Panc1 (cell line): ENCODE data around the gene FHIT. TPM values are rescaled to one million over a fixed set of nuclear protein-coding genes. Genes with fewer than 3 reads are reported as not detected.

Experiments
- ATAC-seq: fragments of 200-7000 bp; cut with Tn5 transposase; 2 replicates; pipeline ENCODE4 v1.9.1; 2020; ENCODE audit warnings: mild to moderate bottlenecking, moderate library complexity
- BruUV-seq: library from RNA; stranded (reverse); fragments of 400-500 nt; replicated peaks from 2 replicates; lab custom pipeline; 2021; lab: Mats Ljungman, UMichigan
- CTCF ChIA-PET: fragments of 300-600 bp; sonication (Branson Sonifier 250); formaldehyde crosslinking; loops from one replicate; lab custom pipeline; 2022; ENCODE audit warnings: antibody characterized with exemption; lab: Charles Lee
- POLR2A ChIA-PET: fragments of 300-600 bp; sonication (Branson Sonifier 250); formaldehyde crosslinking; loops from one replicate; lab custom pipeline; 2022; ENCODE audit warnings: antibody characterized with exemption; lab: Charles Lee
- DNase-seq: peaks from one replicate; pipeline ENCODE4 v3.0.0-alpha.2; 2010; ENCODE audit warnings: low read depth, low spot score
- H3K27ac ChIP-seq: 2 replicates; pipeline ENCODE4 v1.5.1; 2011; ENCODE audit warnings: mild to moderate bottlenecking, low read length, inconsistent platforms
- H3K27me3 ChIP-seq: fragments of 200-500 bp; sonication (Bioruptor generic); 2 replicates; pipeline ENCODE4 v1.6.0; 2014; ENCODE audit warnings: low read length, inconsistent platforms; ENCODE audit not compliant: control insufficient read depth, insufficient read depth
- H3K36me3 ChIP-seq: fragments of 200-500 bp; sonication (Bioruptor generic); 2 replicates; pipeline ENCODE4 v1.5.1; 2014; ENCODE audit warnings: inconsistent platforms, mild to moderate bottlenecking, low read length, moderate library complexity; ENCODE audit not compliant: control insufficient read depth, insufficient read depth
- H3K4me1 ChIP-seq: 2 replicates; pipeline ENCODE4 v1.5.1; 2011; ENCODE audit warnings: inconsistent platforms, mild to moderate bottlenecking, low read length, moderate library complexity; ENCODE audit not compliant: control insufficient read depth, insufficient read depth
- H3K4me3 ChIP-seq, 2 experiments: 2 replicates each; pipeline ENCODE4 v1.5.1; 2011 to 2012; ENCODE audit warnings: low read depth in 2 of 2, low read length in 2 of 2, mild to moderate bottlenecking in 2 of 2, inconsistent platforms in 1 of 2, moderate library complexity in 1 of 2
- H3K9me3 ChIP-seq: fragments of 200-500 bp; sonication (Bioruptor generic); 2 replicates; pipeline ENCODE4 v1.5.1; 2014; ENCODE audit warnings: low read depth, mild to moderate bottlenecking, inconsistent platforms, low read length, moderate library complexity; ENCODE audit not compliant: control insufficient read depth, insufficient read depth
- POLR2AphosphoS5 ChIP-seq: IDR thresholded peaks from 2 replicates; pipeline ENCODE4 v1.6.1; 2012; ENCODE audit warnings: mild to moderate bottlenecking, low read depth, low read length, moderate library complexity
- REST ChIP-seq, 2 experiments: IDR thresholded peaks; 2 replicates each; pipeline ENCODE4 v1.6.1; 2011 to 2012; ENCODE audit warnings: low read depth in 2 of 2, control low read depth in 1 of 2, low read length in 1 of 2, mild to moderate bottlenecking in 1 of 2, moderate library complexity in 1 of 2; ENCODE audit not compliant: insufficient read depth in 1 of 2
- SIN3A ChIP-seq: IDR thresholded peaks from 2 replicates; pipeline ENCODE4 v1.6.1; 2012; ENCODE audit warnings: low read depth, mild to moderate bottlenecking, low read length, moderate library complexity, borderline replicate concordance; ENCODE audit not compliant: insufficient read depth
- TCF7L2 ChIP-seq: IDR thresholded peaks from 2 replicates; pipeline ENCODE4 v1.6.1; 2011; ENCODE audit warnings: mild to moderate bottlenecking, low read depth, low read length, inconsistent platforms
- in situ Hi-C: cut with HindIII; loops from 2 replicates; pipeline ENCODE4 v1.10.0; 2016; ENCODE audit warnings: low sequenced_read_pairs, low pct_unique_long_range_greater_than_20kb
- intact Hi-C: fragments of 100-400 bp; cut with micrococcal nuclease; formaldehyde crosslinking; loops from one replicate; pipeline ENCODE4 v1.10.0; 2022; ENCODE audit not compliant: unreplicated experiment
- total RNA-seq: library from RNA; stranded (reverse); gene quantifications from one replicate; pipeline ENCODE4 v1.2.1, GENCODE V29; 2021; ENCODE audit not compliant: unreplicated experiment
- TF ChIP-seq, protein P1 (sequence below): fragments of 450-650 bp; IDR thresholded peaks from 2 replicates; pipeline ENCODE4 v1.5.1; 2017; ENCODE audit warnings: mild to moderate bottlenecking

The FHIT gene
- total RNA-seq, 1 experiment from 2014 or later = 2.2 TPM

DNA sequence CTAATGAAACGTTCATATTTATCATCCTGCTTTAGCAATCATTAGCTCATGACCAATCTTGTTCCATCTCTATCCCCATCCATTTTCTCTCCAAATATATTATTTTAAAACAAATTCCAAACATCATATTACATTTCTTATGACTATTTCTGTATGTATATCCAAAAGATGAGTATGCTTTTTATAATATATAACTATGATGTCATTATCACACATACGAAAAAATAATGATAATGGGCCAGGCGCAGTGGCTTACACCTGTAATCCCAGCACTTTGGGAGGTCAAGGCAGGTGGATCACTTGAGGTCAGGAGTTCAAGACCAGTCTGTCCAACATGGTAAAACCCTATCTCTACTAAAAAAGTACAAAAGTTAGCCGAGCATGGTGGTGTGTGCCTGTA lies 280.4 kb downstream of the FHIT start:
- no TSS peak for BruUV-seq
- no peak for TF ChIP-seq POLR2AphosphoS5
- TF ChIP-seq REST (IDR thresholded peaks at IDR 0.05; ENCODE audit: insufficient read depth in 1 of 2, low read depth in 2 of 2, low read length in 1 of 2) = no peak
- TF ChIP-seq, protein P1, sequence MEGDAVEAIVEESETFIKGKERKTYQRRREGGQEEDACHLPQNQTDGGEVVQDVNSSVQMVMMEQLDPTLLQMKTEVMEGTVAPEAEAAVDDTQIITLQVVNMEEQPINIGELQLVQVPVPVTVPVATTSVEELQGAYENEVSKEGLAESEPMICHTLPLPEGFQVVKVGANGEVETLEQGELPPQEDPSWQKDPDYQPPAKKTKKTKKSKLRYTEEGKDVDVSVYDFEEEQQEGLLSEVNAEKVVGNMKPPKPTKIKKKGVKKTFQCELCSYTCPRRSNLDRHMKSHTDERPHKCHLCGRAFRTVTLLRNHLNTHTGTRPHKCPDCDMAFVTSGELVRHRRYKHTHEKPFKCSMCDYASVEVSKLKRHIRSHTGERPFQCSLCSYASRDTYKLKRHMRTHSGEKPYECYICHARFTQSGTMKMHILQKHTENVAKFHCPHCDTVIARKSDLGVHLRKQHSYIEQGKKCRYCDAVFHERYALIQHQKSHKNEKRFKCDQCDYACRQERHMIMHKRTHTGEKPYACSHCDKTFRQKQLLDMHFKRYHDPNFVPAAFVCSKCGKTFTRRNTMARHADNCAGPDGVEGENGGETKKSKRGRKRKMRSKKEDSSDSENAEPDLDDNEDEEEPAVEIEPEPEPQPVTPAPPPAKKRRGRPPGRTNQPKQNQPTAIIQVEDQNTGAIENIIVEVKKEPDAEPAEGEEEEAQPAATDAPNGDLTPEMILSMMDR = no peak
- no peak for TF ChIP-seq SIN3A
- TF ChIP-seq TCF7L2 = no peak
- ATAC-seq (no peak), DNase-seq (no peak)
- H3K27me3 ChIP-seq = no peaks in the 10 kb centered on the region
- intact Hi-C loops = no loop called here
- H3K9me3 ChIP-seq = no peaks in the 10 kb centered on the region
- no peaks in the 10 kb centered on the region for H3K36me3 ChIP-seq
- in situ Hi-C loops = no loop called here
- ChIA-PET CTCF (no interaction called here), POLR2A (no interaction called here)
- H3K4me1 ChIP-seq = no peaks in the 10 kb centered on the region
- H3K27ac ChIP-seq = no peak overlapping the region
- H3K4me3 ChIP-seq = no peak overlapping the region

DNA sequence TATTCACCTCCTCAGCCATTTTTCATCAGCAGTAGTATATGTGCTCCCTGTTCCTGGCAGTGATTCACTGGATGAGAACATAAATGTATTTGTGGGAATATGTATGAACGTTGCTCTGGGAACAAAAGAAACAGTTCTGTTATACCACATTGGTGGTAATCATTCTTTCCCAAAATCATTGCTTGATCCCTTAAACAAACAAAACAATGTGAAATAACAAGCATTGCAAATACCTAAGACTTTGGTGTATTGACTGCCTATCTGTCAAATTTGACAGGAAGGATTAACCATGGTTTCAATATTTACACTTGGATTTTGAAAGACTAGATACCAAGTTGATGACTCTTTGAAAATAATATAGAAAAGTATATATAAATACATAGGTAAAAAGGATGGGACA lies 284.1 kb downstream of the FHIT start:
- CTCF ChIA-PET = no interaction called here
- H3K4me3 ChIP-seq = no peak overlapping the region
- in situ Hi-C loops = no loop called here
- H3K36me3 ChIP-seq = no peaks in the 10 kb centered on the region
- POLR2A ChIA-PET = no interaction called here
- no TSS peak for BruUV-seq
- no peaks in the 10 kb centered on the region for H3K9me3 ChIP-seq
- H3K4me1 ChIP-seq = no peaks in the 10 kb centered on the region
- DNase-seq (no peak), ATAC-seq (no peak)
- no peak for TF ChIP-seq POLR2AphosphoS5
- TF ChIP-seq, protein P1 = no peak
- no peak for TF ChIP-seq REST (IDR thresholded peaks at IDR 0.05; ENCODE audit: insufficient read depth in 1 of 2, low read depth in 2 of 2, low read length in 1 of 2)
- no peak for TF ChIP-seq TCF7L2
- no peak for TF ChIP-seq SIN3A
- H3K27me3 ChIP-seq = no peaks in the 10 kb centered on the region
- intact Hi-C loops = no loop called here
- H3K27ac ChIP-seq = no peak overlapping the region
